Mucosa of descending colon (tissue), 3 donors: ENCODE results near the gene DPEP2. TPM values are rescaled to one million over a fixed set of nuclear protein-coding genes. Genes with fewer than 3 reads are reported as not detected.

Experiments used
- ATAC-seq: fragments of 200-7000 bp; cut with Tn5 transposase; one replicate; pipeline ENCODE4 v1.9.1; 2020; ENCODE audit warnings: mild to moderate bottlenecking, moderate library complexity
- DNase-seq, 3 donors: peaks; one replicate each; pipeline ENCODE4 v3.0.0-alpha.2; 2020
- H3K36me3 ChIP-seq: fragments of 200-600 bp; one replicate; pipeline ENCODE4 v1.8.0; 2021; ENCODE audit warnings: low read depth, mild to moderate bottlenecking
- H3K4me1 ChIP-seq: fragments of 200-600 bp; one replicate; pipeline ENCODE4 v1.8.0; 2021; ENCODE audit warnings: low read depth, mild to moderate bottlenecking
- H3K4me3 ChIP-seq: fragments of 200-600 bp; one replicate; pipeline ENCODE4 v1.8.0; 2021; ENCODE audit warnings: mild to moderate bottlenecking
- H3K9me3 ChIP-seq: fragments of 200-600 bp; one replicate; pipeline ENCODE4 v1.8.0; 2021; ENCODE audit warnings: mild to moderate bottlenecking
- intact Hi-C, 2 donors: fragments of 100-400 bp; cut with DNase I in 1 of 2; cut with micrococcal nuclease in 1 of 2; formaldehyde crosslinking; loops; one replicate each; pipeline versions ENCODE4 v1.11.0 to v1.11.1; 2022; cut with DNase I, micrococcal nuclease
- total RNA-seq, 3 donors: library from RNA; stranded (reverse); fragmentation: NEBNext Ultra II Directional in 2 of 3; extraction: Animal tissue kit (Norgen Biotek cat#: 25700) in 2 of 3; gene quantifications; one replicate each; pipeline versions ENCODE4 v1.2.1 to v1.2.4, GENCODE V29; 2021 to 2023
- TF ChIP-seq, protein P1 (sequence below): fragments of 200-600 bp; IDR thresholded peaks from one replicate; pipeline ENCODE4 v1.8.0; 2022; ENCODE audit warnings: antibody characterized with exemption, mild to moderate bottlenecking
- donor health status: DM: no; HTN: no; CAD: no; lungs with moderate emphysema.
- donor health status: DM: no; HTN: no; CAD: no.
- donor health status: DM: no; HTN: yes; CAD: no.

DPEP2 gene
- total RNA-seq, 3 donors from 2014 or later = 1.5 to 2.8 (median 1.6) TPM

DNA sequence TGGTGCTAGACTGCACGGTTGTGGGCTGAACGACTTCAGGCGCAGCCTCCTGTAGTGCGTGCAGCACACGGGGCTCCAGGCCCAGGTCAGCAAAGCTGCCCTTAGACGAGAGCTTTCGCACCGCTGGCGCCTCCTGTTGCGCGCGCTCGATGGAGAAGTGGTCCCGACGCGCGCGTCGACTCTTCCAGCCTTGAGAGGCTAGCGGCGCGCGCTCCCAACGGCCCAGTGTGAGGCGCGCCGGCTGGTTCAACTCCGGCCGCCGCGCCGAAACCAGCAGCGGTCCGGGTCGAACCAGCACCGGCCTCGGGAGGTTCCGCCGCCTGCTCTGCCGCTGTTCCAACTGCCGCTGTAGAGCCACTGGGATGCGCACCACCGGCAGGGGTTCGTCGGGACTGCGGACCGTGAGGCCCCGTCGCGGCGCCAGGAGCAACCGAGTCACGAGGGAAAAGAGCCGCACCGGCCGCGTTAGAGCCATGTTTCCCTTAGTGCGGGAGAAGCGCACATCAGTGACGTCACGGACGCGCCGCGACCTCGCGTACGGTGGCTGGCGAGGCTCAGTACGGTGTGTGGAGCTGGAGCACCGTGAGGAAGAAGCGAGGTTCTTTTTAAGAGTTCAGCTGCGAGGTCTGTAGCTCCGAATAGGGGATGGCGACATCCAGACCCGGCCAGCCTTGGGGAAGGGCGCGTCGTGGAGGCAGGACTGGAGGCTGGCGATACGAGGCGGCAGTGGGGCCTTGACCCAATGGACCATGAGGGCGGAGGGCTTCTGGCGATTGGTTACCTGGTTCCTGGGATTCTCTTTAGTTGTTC, 23.6 kb upstream of the DPEP2 start, which contains the start of the genes DDX28 and DUS2:
TSS of gene DDX28 (minus strand) at position 505 of the 810 bp plus-strand sequence. CDS start at position 475, 30 bp downstream.
TSS of gene DUS2 (plus strand) at position 557 of the 810 bp plus-strand sequence. CDS start 14,740 bp downstream, outside the sequence.
- no peaks in the 10 kb centered on the region for H3K9me3 ChIP-seq
- peak within 1 kb of the TSS; percentile 98 for H3K4me3 ChIP-seq
- intact Hi-C loops = no loop called here
- ATAC-seq (peak; percentile 100), DNase-seq (peak; percentile 95 to 98 (median 96))
- H3K4me1 ChIP-seq = peaks cover 23% of the 10 kb centered on the region
- H3K36me3 ChIP-seq = no peaks in the 10 kb centered on the region
- TF ChIP-seq, protein P1, sequence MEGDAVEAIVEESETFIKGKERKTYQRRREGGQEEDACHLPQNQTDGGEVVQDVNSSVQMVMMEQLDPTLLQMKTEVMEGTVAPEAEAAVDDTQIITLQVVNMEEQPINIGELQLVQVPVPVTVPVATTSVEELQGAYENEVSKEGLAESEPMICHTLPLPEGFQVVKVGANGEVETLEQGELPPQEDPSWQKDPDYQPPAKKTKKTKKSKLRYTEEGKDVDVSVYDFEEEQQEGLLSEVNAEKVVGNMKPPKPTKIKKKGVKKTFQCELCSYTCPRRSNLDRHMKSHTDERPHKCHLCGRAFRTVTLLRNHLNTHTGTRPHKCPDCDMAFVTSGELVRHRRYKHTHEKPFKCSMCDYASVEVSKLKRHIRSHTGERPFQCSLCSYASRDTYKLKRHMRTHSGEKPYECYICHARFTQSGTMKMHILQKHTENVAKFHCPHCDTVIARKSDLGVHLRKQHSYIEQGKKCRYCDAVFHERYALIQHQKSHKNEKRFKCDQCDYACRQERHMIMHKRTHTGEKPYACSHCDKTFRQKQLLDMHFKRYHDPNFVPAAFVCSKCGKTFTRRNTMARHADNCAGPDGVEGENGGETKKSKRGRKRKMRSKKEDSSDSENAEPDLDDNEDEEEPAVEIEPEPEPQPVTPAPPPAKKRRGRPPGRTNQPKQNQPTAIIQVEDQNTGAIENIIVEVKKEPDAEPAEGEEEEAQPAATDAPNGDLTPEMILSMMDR = no peak

DNA sequence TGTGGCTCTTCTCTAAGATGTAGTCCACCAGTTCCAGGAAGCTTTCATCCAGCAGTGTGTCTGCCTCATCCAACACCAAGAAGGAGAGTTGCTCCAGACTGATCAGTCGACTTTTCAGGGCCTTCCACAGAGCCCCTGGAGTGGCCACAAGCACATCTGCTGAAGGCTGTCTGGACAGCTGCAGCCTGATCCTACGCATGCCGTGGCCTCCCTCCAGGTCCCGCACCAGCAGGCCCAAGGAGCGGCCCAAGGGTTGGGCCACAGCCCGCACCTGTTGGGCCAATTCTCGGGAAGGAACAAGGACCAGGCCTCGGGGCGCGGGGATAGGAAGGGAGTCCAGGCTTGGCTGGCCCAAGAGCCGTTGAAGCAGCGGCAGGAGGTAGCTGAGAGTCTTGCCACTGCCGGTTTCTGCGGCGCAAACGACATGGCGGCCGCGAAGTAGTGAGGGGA, 23.0 kb upstream of the DPEP2 start:
- H3K4me3 ChIP-seq = peak overlapping the region; percentile 98
- DNase-seq = no peak
- H3K36me3 ChIP-seq = no peaks in the 10 kb centered on the region
- ATAC-seq = peak; percentile 2
- TF ChIP-seq, protein P1 = no peak
- intact Hi-C loops = no loop called here
- peaks cover 23% of the 10 kb centered on the region for H3K4me1 ChIP-seq
- H3K9me3 ChIP-seq = no peaks in the 10 kb centered on the region

DNA sequence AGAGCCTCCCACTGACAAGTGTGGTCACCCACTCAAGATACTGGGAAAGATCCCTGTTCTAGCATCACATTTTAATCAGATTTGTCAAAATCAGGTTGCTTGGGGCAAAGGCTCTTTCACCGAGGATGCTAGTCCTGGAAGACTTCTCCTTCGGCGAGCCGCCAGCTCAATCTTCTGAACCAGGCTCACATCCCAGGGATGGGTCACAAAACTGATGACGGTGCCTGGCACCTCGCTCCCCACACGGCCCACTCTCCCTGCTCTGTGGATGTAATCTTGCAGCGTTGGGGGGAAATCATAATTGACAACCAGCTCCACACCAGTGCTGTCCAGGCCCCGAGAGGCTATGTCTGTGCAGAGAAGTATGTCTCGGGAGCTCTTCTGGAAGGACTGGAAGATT, 22.2 kb upstream of the DPEP2 start:
- intact Hi-C loops = no loop called here
- no peak for DNase-seq
- Histone ChIP-seq H3K9me3 (no peaks in the 10 kb centered on the region), H3K4me1 (peaks cover 23% of the 10 kb centered on the region), H3K4me3 (no peak overlapping the region), H3K36me3 (no peaks in the 10 kb centered on the region)
- ATAC-seq = no peak
- TF ChIP-seq, protein P1 = no peak

DNA sequence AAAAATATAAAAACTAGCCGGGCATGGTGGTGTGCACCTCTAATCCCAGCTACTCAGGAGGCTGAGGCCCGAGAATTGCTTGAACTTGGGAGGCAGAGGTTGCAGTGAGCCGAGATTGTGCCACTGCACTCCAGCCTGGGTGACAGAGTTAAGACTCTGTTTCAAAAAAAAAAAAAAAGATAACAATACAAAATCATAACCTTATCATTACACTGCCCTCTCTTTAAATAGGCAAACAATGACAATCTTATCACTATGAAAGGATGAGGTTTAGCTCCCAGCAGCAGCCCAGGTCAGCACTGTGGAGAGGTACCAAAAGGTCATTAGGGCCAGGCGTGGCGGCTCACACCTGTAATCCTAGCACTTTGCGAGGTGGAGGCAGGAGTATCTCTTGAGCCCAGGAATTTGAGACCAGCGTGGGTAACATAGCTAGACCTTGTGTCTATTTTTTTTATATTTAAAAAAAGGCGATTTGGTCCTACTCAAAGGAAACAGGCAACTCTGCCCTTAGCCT, 19.9 kb upstream of the DPEP2 start:
- H3K4me1 ChIP-seq = peaks cover 23% of the 10 kb centered on the region
- DNase-seq (no peak), ATAC-seq (no peak)
- no peak overlapping the region for H3K4me3 ChIP-seq
- intact Hi-C loops = no loop called here
- H3K36me3 ChIP-seq = no peaks in the 10 kb centered on the region
- TF ChIP-seq, protein P1 = no peak
- H3K9me3 ChIP-seq = no peaks in the 10 kb centered on the region

DNA sequence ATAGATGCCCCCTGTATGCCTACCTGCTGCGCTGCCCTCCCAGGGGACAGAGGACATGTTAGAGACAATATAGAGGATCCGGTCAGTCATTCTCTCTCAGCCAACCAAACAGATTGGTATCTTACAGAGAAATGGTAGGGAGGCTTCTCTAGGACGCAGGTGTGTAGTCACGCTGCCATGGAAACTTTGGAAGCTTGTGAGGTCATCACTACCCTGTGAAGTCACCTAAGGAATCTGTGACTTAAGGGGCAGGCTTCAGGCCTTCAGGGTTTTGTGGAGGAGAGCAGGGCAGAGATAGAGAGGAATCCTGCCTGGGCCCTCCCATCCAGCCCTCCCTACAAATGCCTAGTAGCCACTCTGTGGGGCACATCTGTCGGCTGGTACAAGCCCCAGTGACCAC, 16.4 kb upstream of the DPEP2 start, which contains the start of gene DPEP2NB:
TSS of gene DPEP2NB (minus strand) at position 231 of the 400 bp plus-strand sequence. CDS start at position 90, 141 bp downstream.
- Histone ChIP-seq H3K9me3 (no peaks in the 10 kb centered on the region), H3K4me1 (no peaks in the 10 kb centered on the region), H3K36me3 (no peaks in the 10 kb centered on the region), H3K4me3 (no peak within 1 kb of the TSS)
- no peak for DNase-seq
- TF ChIP-seq, protein P1 = no peak
- no peak for ATAC-seq
- intact Hi-C loops = no loop called here
